Hematopoietic multipotent progenitor cell (in vitro differentiated cells): Measurements from ENCODE around the gene RNU5D-1. TPM values are rescaled to one million over a fixed set of nuclear protein-coding genes. Genes with fewer than 3 reads are reported as not detected.

ENCODE experiments used
- DNase-seq, 3 donors: peaks; one replicate each; pipeline ENCODE4 v3.0.0-alpha.2; 2011 to 2015; ENCODE audit warnings: low read depth in 2 of 3, low spot score in 2 of 3
- total RNA-seq: library from RNA; depleted of rRNA; stranded (reverse); fragments of >200 nt; gene quantifications from one replicate; pipeline ENCODE4 v1.2.3, GENCODE V29; 2012

The RNU5D-1 gene
- total RNA-seq, 1 donor, result not detected

- no peak for DNase-seq
Measured at GRCh38 chr1:44733784-44734183, 2.8 kb upstream of the RNU5D-1 start.

GRCh38 chr1:44733365-44733764 lies 2.4 kb upstream of the RNU5D-1 start:
- DNase-seq, result no peak

- DNase-seq, result no peak
Measured at GRCh38 chr1:44724955-44725698, 5.8 kb downstream of the RNU5D-1 start.

GRCh38 chr1:44724296-44724954 lies 6.5 kb downstream of the RNU5D-1 start:
- peak in 1 of 3 donors; percentile 12 for DNase-seq

GRCh38 chr1:44723496-44724295 lies 7.3 kb downstream of the RNU5D-1 start:
- peak in 2 of 3 donors; percentile 89 to 97 for DNase-seq

- no peak for DNase-seq
Measured at GRCh38 chr1:44723064-44723463, 7.9 kb downstream of the RNU5D-1 start.

- peak in 2 of 3 donors; percentile 91 to 97 for DNase-seq
Measured at GRCh38 chr1:44721485-44722361, 9.2 kb downstream of the RNU5D-1 start.

GRCh38 chr1:44720281-44720680 lies 10.7 kb downstream of the RNU5D-1 start:
- DNase-seq, result no peak

- DNase-seq, result no peak
Measured at GRCh38 chr1:44719318-44719717, 11.7 kb downstream of the RNU5D-1 start.

GRCh38 chr1:44718091-44718490 lies 12.9 kb downstream of the RNU5D-1 start:
- no peak for DNase-seq

GRCh38 chr1:44717653-44718052 lies 13.3 kb downstream of the RNU5D-1 start:
- no peak for DNase-seq

- DNase-seq, result no peak
Measured at GRCh38 chr1:44717156-44717555, 13.8 kb downstream of the RNU5D-1 start.

- peak in 2 of 3 donors; percentile 74 to 82 for DNase-seq
Measured at GRCh38 chr1:44714944-44715571, 15.9 kb downstream of the RNU5D-1 start.

- DNase-seq, result no peak
Measured at GRCh38 chr1:44714532-44714931, 16.4 kb downstream of the RNU5D-1 start.

GRCh38 chr1:44713321-44713781 lies 17.6 kb downstream of the RNU5D-1 start:
- peak in 1 of 3 donors; percentile 80 for DNase-seq

GRCh38 chr1:44707959-44708831 lies 22.8 kb downstream of the RNU5D-1 start:
- DNase-seq, result peak in 1 of 3 donors; percentile 73

GRCh38 chr1:44707112-44707881 lies 23.7 kb downstream of the RNU5D-1 start:
- no peak for DNase-seq

GRCh38 chr1:44705938-44706337 lies 25.0 kb downstream of the RNU5D-1 start:
- no peak for DNase-seq
